Raji (cell line): ENCODE results near the gene XRN2.

Source experiments
- POLR2A ChIP-seq: IDR thresholded peaks from 2 replicates; pipeline ENCODE4 v1.6.1; 2011; ENCODE audit warnings: low read depth, low read length, control low read depth; ENCODE audit not compliant: insufficient read depth

Gene XRN2

GRCh38 chr20:21322921-21323331 lies 19.8 kb downstream of the XRN2 start:
- no peak for TF ChIP-seq POLR2A

GRCh38 chr20:21323640-21324039 lies 20.5 kb downstream of the XRN2 start:
- TF ChIP-seq POLR2A: no peak

GRCh38 chr20:21324126-21324525 lies 21.0 kb downstream of the XRN2 start:
- no peak for TF ChIP-seq POLR2A

- no peak for TF ChIP-seq POLR2A
These were observed 22.2 kb downstream of the XRN2 start for GRCh38 chr20:21325296-21325695.

- TF ChIP-seq POLR2A: no peak
These were observed 23.6 kb downstream of the XRN2 start for GRCh38 chr20:21326700-21327099.

- TF ChIP-seq POLR2A: no peak
These were observed 33.5 kb downstream of the XRN2 start for GRCh38 chr20:21336455-21337151.

- TF ChIP-seq POLR2A: no peak
These were observed 35.2 kb downstream of the XRN2 start for GRCh38 chr20:21338291-21338690.

- no peak for TF ChIP-seq POLR2A
These were observed 36.4 kb downstream of the XRN2 start for GRCh38 chr20:21339499-21339898.

GRCh38 chr20:21340991-21341697 lies 38.0 kb downstream of the XRN2 start:
- TF ChIP-seq POLR2A: no peak

- TF ChIP-seq POLR2A: no peak
These were observed 39.7 kb downstream of the XRN2 start for GRCh38 chr20:21342656-21343345.

- no peak for TF ChIP-seq POLR2A
These were observed 41.2 kb downstream of the XRN2 start for GRCh38 chr20:21344206-21344900.

GRCh38 chr20:21344961-21345360 lies 41.8 kb downstream of the XRN2 start:
- TF ChIP-seq POLR2A: no peak

GRCh38 chr20:21352703-21353102 lies 49.6 kb downstream of the XRN2 start:
- TF ChIP-seq POLR2A: no peak

GRCh38 chr20:21353236-21353635 lies 50.1 kb downstream of the XRN2 start:
- no peak for TF ChIP-seq POLR2A

- TF ChIP-seq POLR2A: no peak
These were observed 52.9 kb downstream of the XRN2 start for GRCh38 chr20:21355981-21356380.
